HG03460 (cell line): Measurements from ENCODE around the gene FNIP1.
"Not testable (repeated sequence)": the region's sequence is repeated elsewhere in the genome, so short reads cannot be mapped to it uniquely, and the experiment has no call there.

Experiments
- ATAC-seq: cut with Tn5 transposase; IDR thresholded peaks from one replicate; pipeline ENCODE4 v1.9.1; 2021; ENCODE audit not compliant: unreplicated experiment

Gene FNIP1

DNA sequence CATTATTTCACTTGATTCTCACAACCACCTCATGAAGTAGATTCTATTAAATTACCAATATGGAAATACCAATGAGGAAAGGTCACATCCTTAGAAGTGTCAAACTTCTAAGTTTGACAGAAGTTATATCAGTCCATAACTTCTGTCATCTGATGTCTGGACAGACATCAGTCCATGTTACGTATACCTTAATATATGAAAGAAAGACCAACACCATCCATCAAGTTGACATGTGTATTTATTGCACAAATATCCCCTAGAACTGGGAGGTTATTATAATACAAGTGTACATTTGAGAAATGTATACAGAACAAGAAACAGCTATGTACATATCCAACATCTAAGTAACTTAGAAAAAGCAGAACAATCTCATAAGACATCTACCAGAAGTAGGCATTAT lies 155.3 kb downstream of the FNIP1 start:
- no peak for ATAC-seq

DNA sequence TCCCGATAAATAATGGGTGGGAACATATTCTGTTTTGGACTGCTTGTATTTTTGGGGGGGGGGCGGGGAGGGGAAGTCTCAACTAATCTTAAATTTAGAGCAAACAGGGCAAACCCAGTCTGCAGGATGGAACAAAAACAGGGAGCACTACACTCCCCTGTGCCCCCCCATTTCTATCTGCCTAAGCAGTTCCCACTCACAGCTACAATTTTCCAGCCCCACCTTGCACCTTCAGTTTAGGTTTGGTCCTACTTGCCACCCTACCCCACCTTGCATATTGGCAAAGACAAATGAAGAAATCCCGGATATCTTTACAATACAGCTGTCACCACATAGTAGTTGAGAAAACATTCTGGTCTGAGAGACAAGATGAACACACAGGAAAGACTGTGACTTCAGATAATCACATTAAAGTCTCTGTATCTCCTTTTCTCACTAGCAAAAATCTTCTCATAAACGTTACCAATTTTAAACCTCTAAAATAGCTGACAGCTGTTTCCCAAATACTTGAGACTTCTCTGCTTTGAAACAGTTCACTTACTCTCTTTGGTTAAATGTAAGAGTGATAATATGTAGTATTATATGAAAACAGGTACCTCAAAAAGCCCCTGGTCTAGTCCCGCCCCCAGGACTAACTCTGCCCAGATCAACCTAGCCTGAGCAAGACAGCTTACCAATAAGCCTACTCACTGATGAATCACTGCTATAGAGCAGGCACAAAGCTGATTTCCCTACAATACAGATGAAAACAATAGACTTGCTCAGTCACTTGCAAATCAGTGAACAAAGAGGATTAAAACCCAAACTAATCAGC lies 156.6 kb downstream of the FNIP1 start:
- ATAC-seq, result peak; percentile 39

- ATAC-seq, result no peak
These were observed 157.7 kb downstream of the FNIP1 start for GRCh38 chr5:131639148-131639547.

DNA sequence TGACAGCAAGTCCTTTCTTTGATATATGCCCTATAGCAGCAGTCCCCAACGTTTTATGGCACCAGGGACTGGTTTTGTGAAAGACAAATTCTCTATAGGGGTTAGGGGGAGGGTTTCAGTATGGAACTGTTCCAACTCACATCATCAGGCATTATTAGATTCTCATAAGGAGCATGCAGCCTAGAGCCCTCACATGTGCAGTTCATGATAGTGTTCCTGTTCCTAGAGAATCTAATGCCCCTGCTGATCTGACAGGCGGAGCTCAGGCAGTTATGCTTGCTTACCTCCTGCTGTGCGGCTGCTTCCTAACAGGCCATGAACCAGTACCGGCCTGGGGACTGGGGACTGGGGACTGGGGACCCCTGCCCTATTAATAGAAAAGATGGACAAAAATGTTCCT lies 159.1 kb downstream of the FNIP1 start:
- ATAC-seq, result no peak

GRCh38 chr5:131635684-131636572 lies 160.9 kb downstream of the FNIP1 start:
- no peak for ATAC-seq

- peak; percentile 87 for ATAC-seq
These were observed 161.7 kb downstream of the FNIP1 start, which contains the start of gene RAPGEF6 for GRCh38 chr5:131634996-131635683. RAPGEF6 (minus strand) TSS chr5:131635229; CDS start chr5:131635030, 199 bp downstream.

DNA sequence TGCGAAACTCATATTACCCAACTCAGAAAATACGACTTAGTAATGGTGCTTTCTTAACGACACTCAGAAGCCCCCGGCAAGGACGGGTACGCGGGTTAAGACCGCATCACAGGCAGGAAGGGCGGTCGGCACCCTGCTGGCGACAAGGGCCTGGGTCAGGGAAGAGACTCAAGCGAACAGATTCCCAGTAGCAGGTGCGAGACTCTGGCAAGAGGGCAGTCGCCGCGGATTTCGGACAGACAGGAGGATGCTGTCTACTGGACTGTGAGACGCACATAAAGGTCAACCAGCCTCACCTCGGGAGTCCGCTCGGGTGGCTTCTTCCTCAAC lies 162.2 kb downstream of the FNIP1 start:
- ATAC-seq, result peak; percentile 22

DNA sequence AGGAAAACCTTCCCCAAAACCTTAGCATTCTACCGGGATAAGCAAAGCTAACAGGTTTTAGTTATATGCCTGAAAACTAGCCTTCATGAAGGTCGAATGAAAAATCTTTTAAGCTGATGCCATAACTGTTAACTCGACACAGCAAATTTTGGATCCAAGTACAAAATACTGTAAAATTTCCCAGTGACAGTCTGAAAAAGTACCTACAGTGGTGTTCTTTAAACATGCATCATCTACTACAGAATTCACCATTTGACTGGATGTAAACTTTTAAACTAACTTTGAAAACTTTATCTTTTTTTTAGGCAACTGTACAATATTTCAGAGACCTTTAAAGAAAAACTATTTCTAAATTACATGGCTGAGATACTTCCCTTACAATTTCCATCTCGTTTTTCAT lies 162.6 kb downstream of the FNIP1 start:
- no peak for ATAC-seq

DNA sequence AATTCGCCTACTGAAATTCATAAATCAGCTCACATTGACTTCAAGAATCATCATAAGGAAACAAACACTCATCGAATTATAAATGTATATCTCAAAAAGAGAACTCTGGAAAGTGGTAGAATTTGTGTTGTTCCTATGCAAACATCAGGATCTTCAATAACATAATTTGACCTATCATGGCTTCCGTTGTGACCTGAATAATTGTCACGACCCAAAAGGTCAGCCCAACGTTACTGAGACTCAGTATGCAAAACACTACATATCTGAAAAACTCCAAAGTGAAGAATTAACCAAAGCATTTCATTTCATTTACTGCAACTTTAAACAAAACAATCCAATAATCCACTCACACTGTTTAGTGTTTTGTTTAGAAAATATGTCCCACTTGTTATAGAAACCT lies 163.0 kb downstream of the FNIP1 start:
- ATAC-seq, result no peak

- ATAC-seq, result no peak
These were observed 165.9 kb downstream of the FNIP1 start for GRCh38 chr5:131630963-131631350.

GRCh38 chr5:131630208-131630962 lies 166.4 kb downstream of the FNIP1 start:
- no peak for ATAC-seq

DNA sequence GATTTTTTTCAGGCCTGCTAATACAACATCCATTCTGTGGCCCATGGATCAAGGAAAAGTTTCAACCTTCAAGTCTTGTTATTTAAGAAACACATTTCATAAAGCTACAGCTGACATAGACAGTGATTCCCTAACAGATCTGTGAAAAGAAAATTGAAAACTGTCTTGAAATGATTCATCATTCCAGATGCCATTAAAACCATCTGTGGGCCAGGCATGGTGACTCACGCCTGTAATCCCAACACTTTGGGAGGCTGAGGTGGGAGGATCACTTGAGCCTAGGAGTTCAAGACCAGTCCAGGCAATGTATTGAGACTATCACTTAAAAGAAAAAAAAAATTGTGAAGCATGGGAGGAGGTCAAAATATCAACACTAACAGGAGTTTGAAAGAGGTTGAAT lies 167.8 kb downstream of the FNIP1 start:
- ATAC-seq, result no peak

GRCh38 chr5:131627207-131627865 lies 169.5 kb downstream of the FNIP1 start:
- ATAC-seq, result no peak

- ATAC-seq, result no peak
These were observed 174.2 kb downstream of the FNIP1 start for GRCh38 chr5:131622633-131623032.

- not testable (repeated sequence) for ATAC-seq
These were observed 175.7 kb downstream of the FNIP1 start for GRCh38 chr5:131621164-131621563.

DNA sequence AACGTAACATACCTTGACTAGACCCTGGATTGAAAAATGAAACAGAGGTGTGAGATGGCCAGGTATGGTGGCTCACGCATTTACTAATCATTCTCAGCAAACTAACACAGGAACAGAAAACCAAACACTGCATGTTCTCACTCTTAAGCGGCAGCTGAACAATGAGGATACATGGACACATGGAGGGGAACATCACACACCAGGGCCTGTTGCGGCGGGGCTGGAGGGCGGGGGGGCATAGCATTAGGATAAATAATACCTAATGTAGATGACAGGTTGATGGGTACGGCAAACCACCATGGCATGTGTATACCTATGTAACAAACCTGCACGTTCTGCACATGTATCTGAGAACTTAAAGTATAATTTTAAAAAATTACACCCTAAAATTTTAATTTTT lies 177.7 kb downstream of the FNIP1 start:
- no peak for ATAC-seq

DNA sequence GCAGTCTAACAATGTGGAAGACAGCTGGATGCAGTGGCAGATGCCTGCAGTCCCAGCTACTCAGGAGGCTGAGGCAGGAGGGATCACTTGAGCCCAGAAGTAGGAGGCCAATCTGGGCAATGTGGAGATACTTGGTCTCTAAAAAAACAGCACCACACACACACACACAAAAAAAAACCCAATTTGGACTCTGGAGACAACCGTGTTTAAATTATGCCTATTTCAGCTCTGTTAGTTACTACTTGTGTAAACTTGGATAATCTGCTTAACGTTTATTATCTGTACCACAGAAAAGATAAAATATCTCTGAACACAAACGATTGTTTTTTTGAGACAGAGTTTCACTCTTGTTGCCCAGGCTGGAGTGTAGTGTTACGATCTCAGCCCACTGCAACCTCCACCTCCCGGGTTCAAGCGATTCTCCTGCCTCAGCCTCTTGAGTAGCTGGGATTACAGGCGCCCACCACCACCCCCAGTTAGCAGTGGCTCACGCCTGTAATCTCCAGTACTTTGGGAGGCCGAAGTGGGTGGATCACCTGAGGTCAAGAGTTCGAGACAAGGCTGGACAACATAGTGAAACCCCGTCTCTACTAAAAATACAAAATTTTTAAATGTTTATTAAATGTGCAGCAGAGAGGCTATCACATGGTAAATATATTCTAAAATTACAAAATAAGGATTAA lies 179.5 kb downstream of the FNIP1 start:
- no peak for ATAC-seq

DNA sequence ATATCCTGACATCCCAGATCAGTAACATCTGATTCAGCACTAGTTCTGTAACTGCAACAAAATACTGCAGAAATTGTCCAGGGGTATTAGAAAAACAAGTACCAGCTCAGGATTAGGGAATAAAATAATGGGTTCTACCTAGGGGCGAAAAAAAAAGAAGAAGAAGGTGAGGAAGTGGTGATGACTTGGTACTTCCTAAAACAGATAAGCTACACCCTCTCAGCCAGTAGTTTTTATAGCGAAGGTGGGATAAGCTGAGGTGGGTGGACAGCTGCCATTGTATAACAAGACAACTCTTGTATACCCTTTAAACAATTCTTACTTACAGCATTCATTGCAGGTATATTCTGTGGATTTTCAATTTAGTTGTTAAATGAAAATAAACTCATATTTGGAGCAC lies 180.9 kb downstream of the FNIP1 start:
- ATAC-seq, result no peak

GRCh38 chr5:131613423-131613822 lies 183.4 kb downstream of the FNIP1 start:
- no peak for ATAC-seq

GRCh38 chr5:131611064-131611381 lies 185.8 kb downstream of the FNIP1 start:
- ATAC-seq, result no peak
